ENCODE measurements around the gene TMEM132D.

DNA sequence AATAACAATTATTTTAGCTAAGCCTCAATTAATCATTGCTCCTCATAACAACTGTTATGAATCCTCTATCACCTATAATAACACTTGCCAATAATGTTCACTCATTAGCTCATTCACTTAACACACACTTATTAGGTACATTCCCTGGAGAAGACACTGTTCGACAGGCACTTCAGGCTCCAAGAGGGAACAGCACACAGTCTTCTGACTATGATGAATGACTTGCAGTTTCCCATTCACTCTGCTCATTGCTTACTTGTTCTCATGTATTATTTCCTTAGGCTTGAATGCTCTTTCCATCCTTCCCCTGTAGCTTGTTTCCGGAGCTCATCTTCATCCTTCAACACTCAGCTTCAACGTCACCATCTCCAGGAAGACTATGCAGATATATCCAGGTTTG is 437.3 kb downstream of the TMEM132D start:
- TF ChIP-seq, protein P1, sequence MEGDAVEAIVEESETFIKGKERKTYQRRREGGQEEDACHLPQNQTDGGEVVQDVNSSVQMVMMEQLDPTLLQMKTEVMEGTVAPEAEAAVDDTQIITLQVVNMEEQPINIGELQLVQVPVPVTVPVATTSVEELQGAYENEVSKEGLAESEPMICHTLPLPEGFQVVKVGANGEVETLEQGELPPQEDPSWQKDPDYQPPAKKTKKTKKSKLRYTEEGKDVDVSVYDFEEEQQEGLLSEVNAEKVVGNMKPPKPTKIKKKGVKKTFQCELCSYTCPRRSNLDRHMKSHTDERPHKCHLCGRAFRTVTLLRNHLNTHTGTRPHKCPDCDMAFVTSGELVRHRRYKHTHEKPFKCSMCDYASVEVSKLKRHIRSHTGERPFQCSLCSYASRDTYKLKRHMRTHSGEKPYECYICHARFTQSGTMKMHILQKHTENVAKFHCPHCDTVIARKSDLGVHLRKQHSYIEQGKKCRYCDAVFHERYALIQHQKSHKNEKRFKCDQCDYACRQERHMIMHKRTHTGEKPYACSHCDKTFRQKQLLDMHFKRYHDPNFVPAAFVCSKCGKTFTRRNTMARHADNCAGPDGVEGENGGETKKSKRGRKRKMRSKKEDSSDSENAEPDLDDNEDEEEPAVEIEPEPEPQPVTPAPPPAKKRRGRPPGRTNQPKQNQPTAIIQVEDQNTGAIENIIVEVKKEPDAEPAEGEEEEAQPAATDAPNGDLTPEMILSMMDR (IDR thresholded peaks at IDR 0.05; ENCODE audit: low read depth, low read length) = no peak
- TF ChIP-seq POLR2A (IDR thresholded peaks at IDR 0.05; ENCODE audit: extremely low read depth, insufficient read length) (no peak), MAX (IDR thresholded peaks at IDR 0.05; ENCODE audit: low read depth, low read length) (no peak)
